Bronchial epithelial cell (primary cell): ENCODE data around the gene GRIA1. TPM values are rescaled to one million over a fixed set of nuclear protein-coding genes. Genes with fewer than 3 reads are reported as not detected.

Experiments
- DNase-seq: peaks from one replicate; pipeline ENCODE4 v3.0.0-alpha.2; 2010; ENCODE audit warnings: low read depth
- FAIRE-seq: peaks from 2 replicates; lab custom pipeline; 2011; peaks lifted over from hg19 to GRCh38; lab: Jason Lieb, UNC
- H3K27me3 ChIP-seq: 2 replicates; pipeline ENCODE4 v1.5.1; 2011; ENCODE audit warnings: low read length; ENCODE audit not compliant: control insufficient read depth, insufficient read depth
- H3K36me3 ChIP-seq: 2 replicates; pipeline ENCODE4 v1.5.1; 2011; ENCODE audit warnings: low read length; ENCODE audit not compliant: control insufficient read depth, insufficient read depth
- H3K4me3 ChIP-seq: 2 replicates; pipeline ENCODE4 v1.5.1; 2011; ENCODE audit warnings: mild to moderate bottlenecking, low read depth, low read length, control low read depth
- CTCF ChIP-seq: IDR thresholded peaks from 2 replicates; pipeline ENCODE4 v1.5.1; 2011; ENCODE audit warnings: mild to moderate bottlenecking, moderate library complexity, low read length, control low read depth, inconsistent platforms; ENCODE audit not compliant: insufficient read depth, severe bottlenecking
- total RNA-seq: library from RNA; depleted of rRNA; stranded (reverse); fragments of >200 nt; gene quantifications from 2 replicates; pipeline ENCODE4 v1.2.1, GENCODE V29; 2014

GRIA1 gene
- total RNA-seq, 1 donor from 2014 or later = not detected

- TF ChIP-seq CTCF = no peak
- no peak for FAIRE-seq
- no peaks in the 10 kb centered on the region for H3K36me3 ChIP-seq
- H3K4me3 ChIP-seq = no peak overlapping the region
- DNase-seq = no peak
- no peaks in the 10 kb centered on the region for H3K27me3 ChIP-seq
Observed at GRCh38 chr5:153592081-153592480, 101.6 kb downstream of the GRIA1 start.

- H3K4me3 ChIP-seq = no peak overlapping the region
- no peaks in the 10 kb centered on the region for H3K36me3 ChIP-seq
- FAIRE-seq (no peak), DNase-seq (no peak)
- H3K27me3 ChIP-seq = no peaks in the 10 kb centered on the region
- no peak for TF ChIP-seq CTCF
Observed at GRCh38 chr5:153594785-153595184, 104.3 kb downstream of the GRIA1 start.

- DNase-seq (no peak), FAIRE-seq (no peak)
- no peak overlapping the region for H3K4me3 ChIP-seq
- TF ChIP-seq CTCF = no peak
- peaks cover 1% of the 10 kb centered on the region for H3K27me3 ChIP-seq
- no peaks in the 10 kb centered on the region for H3K36me3 ChIP-seq
Observed at GRCh38 chr5:153598099-153598498, 107.6 kb downstream of the GRIA1 start.

- Histone ChIP-seq H3K36me3 (no peaks in the 10 kb centered on the region), H3K27me3 (peaks cover 1% of the 10 kb centered on the region), H3K4me3 (no peak overlapping the region)
- FAIRE-seq (no peak), DNase-seq (no peak)
- no peak for TF ChIP-seq CTCF
Observed at GRCh38 chr5:153601377-153601776, 110.9 kb downstream of the GRIA1 start.

- TF ChIP-seq CTCF = no peak
- Histone ChIP-seq H3K4me3 (no peak overlapping the region), H3K36me3 (no peaks in the 10 kb centered on the region), H3K27me3 (peaks cover 1% of the 10 kb centered on the region)
- DNase-seq (no peak), FAIRE-seq (no peak)
Observed at GRCh38 chr5:153605386-153605785, 114.9 kb downstream of the GRIA1 start.

GRCh38 chr5:153610009-153610408, 119.5 kb downstream of the GRIA1 start:
- no peak overlapping the region for H3K4me3 ChIP-seq
- H3K27me3 ChIP-seq = no peaks in the 10 kb centered on the region
- TF ChIP-seq CTCF = no peak
- no peaks in the 10 kb centered on the region for H3K36me3 ChIP-seq
- FAIRE-seq = no peak
- no peak for DNase-seq
